Hematopoietic multipotent progenitor cell (in vitro differentiated cells): Measurements from ENCODE around the gene IRAK1. TPM values are rescaled to one million over a fixed set of nuclear protein-coding genes. Genes with fewer than 3 reads are reported as not detected.
A peak's percentile ranks its signal among the peaks of the same experiment; 100 is the strongest.
"Not testable (repeated sequence)": the region's sequence is repeated elsewhere in the genome, so short reads cannot be mapped to it uniquely, and the experiment has no call there.

ENCODE experiments used
- DNase-seq, 3 donors: peaks; one replicate each; pipeline ENCODE4 v3.0.0-alpha.2; 2011 to 2015; ENCODE audit warnings: low read depth in 2 of 3, low spot score in 2 of 3
- total RNA-seq: library from RNA; depleted of rRNA; stranded (reverse); fragments of >200 nt; gene quantifications from one replicate; pipeline ENCODE4 v1.2.3, GENCODE V29; 2012

Gene IRAK1
- total RNA-seq, 1 donor: 40.9 TPM

DNA sequence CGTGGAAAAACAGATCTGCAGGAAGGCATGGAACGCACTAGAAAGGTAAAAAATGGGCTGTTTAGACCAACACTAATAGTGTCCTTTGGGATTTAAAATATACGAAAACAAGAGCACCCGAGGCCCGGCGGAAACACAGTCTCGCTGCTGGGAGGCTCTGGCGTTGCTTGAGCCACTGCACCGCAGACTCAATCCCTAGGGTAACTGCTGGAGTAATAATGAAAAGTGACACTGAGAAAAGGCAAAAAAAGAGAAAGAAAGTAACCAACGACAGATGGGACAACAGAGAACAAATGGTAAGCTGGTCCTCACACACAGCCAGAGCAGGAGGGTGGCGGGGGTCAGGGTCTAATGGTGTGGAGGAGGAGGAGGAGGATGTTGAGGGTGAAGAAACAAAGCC is 15.4 kb downstream of the IRAK1 start:
- DNase-seq: no peak

DNA sequence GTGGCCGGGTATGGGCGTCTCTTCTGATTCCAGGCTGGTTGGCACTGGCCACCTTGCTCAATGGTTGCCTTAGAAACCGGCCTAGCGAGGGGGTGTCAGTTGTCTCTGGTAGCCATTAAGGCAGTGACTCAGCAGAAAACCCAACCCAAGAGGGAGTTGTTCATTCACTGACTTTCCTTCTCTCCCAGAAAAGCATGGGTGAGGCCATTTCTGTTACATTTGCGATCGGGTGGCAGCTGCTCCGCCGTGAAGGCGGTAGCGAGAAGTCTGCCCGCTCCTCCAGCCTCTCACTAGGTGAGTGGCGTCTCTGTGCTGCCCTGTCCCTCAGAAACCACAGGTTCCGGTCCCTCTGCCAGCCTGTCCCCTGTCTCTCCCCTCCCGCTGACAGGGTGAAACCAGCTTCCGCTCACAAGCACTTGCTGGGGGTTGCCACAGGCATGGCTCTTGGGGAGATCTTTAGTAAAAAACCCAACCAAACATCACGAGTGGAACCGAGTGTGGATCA is 17.4 kb downstream of the IRAK1 start:
- peak in 2 of 3 donors; percentile 74 to 84 for DNase-seq

- no peak for DNase-seq
These were observed 19.7 kb downstream of the IRAK1 start for GRCh38 chrX:154000051-154000450.

- no peak for DNase-seq
These were observed 20.2 kb downstream of the IRAK1 start for GRCh38 chrX:153999359-154000037.

- DNase-seq: no peak
These were observed 24.2 kb downstream of the IRAK1 start for GRCh38 chrX:153995504-153995903.

DNA sequence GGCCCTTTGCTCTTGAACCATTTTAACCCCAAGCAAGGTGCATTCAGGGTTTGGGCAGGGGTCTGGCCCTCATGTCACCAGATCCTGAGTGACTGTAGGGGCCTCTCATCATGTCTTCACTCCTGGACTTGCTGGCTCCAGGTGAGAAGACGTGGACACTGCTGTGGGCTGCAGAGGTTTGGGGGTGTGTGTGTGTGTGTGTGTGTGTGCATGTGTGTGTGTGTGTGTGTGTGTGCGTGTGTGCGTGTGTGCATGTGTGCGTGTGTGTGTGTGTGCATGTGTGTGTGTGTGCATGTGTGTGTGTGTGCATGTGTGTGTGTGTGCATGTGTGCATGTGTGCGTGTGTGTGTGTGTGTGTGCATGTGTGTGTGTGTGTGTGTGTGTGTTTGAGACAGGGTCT is 25.3 kb downstream of the IRAK1 start:
- not testable (repeated sequence) for DNase-seq

DNA sequence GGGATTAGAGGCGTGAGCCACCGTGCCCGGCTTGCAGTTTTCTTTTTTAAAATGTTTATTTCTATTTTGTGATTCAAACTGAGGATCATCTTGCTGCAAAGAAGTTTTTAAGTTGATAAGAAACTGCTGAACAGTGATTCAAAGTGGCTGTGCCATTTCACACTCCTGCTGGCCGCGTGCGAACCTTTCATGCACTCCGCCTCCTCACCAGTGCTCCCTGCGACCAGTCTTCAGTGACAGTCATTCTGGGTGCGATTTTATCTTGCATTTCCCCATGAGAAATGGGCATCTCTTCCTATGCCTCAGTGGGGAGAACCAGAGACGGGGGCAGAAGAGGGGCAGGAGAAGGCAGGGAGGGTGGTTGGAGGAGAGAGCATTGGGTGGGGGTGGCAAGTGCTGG is 25.7 kb downstream of the IRAK1 start:
- no peak for DNase-seq

- DNase-seq: no peak
These were observed 26.6 kb downstream of the IRAK1 start for GRCh38 chrX:153993079-153993478.

GRCh38 chrX:153992180-153992579 is 27.5 kb downstream of the IRAK1 start:
- no peak for DNase-seq

GRCh38 chrX:153991013-153991580 is 28.6 kb downstream of the IRAK1 start:
- no peak for DNase-seq

GRCh38 chrX:153989973-153990655 is 29.6 kb downstream of the IRAK1 start:
- DNase-seq: no peak

- no peak for DNase-seq
These were observed 31.2 kb downstream of the IRAK1 start for GRCh38 chrX:153988493-153988892.

DNA sequence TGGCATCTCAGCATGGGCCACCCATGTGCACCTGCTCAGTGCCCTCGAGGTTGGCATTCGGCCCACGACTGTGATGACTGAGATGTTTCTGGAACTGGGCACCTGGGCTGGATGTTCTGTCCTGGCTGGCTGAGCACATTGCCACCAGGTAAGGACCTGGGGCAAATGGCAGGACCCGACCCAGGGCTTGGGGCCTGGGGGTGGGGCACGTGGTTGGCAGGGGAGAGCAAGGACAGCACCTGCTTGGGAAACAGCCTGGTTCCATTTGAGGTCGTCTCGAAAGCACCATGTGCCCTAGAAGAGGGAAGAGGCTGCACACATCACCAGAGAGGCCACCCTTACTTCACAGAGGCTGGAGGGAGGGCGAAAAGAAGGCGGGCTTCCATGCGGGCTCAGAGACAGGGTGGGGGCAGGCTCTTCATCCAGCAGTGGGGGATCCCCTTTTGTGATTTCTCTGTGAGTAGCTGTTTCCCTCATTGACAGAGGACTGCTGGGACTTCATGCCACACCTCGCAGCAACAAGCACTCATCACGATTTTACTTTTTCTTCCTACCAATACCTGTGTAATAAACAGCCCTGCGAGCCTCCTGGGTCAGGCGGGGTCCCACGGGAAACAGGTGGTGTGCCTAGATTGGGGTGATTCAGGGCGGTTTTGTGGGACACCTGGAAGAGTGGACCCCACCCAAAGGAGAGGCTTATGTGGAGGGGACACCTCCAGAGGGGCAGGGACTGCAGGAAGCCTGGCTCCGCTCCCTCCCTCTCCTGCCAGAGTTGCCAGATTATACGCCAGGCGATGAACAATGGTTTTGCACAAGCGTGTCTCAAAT is 35.1 kb downstream of the IRAK1 start:
- no peak for DNase-seq

- DNase-seq: no peak
These were observed 36.3 kb downstream of the IRAK1 start for GRCh38 chrX:153983321-153983801.

GRCh38 chrX:153981771-153982533 is 37.8 kb downstream of the IRAK1 start:
- DNase-seq: peak in 2 of 3 donors; percentile 58 to 79

DNA sequence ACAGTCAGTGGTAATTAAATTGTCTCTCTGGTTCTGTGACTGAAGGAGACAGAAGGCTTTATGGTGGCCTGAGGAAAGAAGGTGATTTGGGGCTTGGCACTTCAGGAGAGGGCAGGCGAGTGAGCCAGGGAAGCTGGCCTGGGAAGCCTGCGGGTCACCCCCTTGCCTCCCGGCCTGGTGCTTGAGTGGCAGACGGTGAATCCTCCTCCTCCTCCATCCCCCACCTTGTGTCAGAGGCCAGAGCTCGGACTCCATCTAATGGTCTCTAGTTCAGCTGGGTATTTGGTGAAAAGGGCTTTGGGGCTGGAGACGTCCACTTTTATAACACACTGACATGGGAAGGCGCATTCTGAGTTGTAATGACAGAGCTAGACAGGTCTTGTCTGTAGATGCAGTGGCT is 38.5 kb downstream of the IRAK1 start:
- no peak for DNase-seq

- not testable (repeated sequence) for DNase-seq
These were observed 39.3 kb downstream of the IRAK1 start for GRCh38 chrX:153980394-153980793.

GRCh38 chrX:153974726-153975286 is 44.9 kb downstream of the IRAK1 start:
- no peak for DNase-seq

DNA sequence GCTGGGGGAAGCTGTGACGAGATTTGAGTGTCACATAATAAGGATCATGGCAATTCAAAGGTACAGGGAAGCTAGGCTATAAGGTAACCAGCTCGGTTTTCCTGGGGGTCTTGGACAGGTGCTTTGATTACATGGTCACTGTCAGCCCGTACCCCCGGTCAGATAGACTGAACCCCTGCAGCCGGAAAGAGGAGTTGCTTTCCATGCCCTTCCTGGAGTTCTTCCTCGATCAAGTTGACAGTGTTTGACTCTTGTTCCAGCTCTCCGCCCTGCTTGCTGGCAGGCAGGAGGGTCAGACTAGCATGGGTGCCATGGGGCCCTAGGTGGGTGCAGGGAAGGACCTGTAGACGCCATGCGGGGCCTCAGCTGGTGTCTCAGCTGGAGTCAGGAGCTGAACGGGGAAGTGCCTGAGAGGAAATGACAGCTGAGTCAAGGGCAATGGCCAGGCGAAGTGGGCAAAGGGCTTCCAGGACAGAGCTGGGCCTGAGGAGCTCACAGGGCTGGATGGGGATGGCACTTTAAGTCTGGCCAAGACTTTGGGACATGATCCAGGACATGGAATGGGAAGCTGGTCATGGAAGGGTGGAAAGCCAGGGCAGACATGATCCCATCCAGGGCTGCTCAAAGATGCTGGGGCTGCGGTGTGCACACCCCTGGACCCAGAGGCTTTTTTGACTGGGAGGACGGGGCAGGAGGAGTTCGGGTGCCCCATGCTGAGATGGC is 45.5 kb downstream of the IRAK1 start:
- no peak for DNase-seq
